Measurements from ENCODE around the gene IQCN.
"Not testable (repeated sequence)": the region's sequence is repeated elsewhere in the genome, so short reads cannot be mapped to it uniquely, and the experiment has no call there.

The IQCN gene

GRCh38 chr19:18224525-18225354, 49.5 kb downstream of the IQCN start:
- Mint-ChIP-seq H3K4me1 (peaks cover 20% of the 10 kb centered on the region), H3K9me3 (no peaks in the 10 kb centered on the region), H3K27ac (peak overlapping the region; percentile 19), H3K27me3 (peaks cover 44% of the 10 kb centered on the region), H3K36me3 (no peaks in the 10 kb centered on the region), H3K4me3 (peak overlapping the region; percentile 87)

- peak overlapping the region; percentile 87 for H3K4me3 Mint-ChIP-seq
- no peaks in the 10 kb centered on the region for H3K9me3 Mint-ChIP-seq
- H3K36me3 Mint-ChIP-seq = no peaks in the 10 kb centered on the region
- H3K27ac Mint-ChIP-seq = peak overlapping the region; percentile 19
- H3K27me3 Mint-ChIP-seq = peaks cover 40% of the 10 kb centered on the region
- peaks cover 20% of the 10 kb centered on the region for H3K4me1 Mint-ChIP-seq
These were observed 50.3 kb downstream of the IQCN start for GRCh38 chr19:18223860-18224524.

GRCh38 chr19:18221815-18222725, 52.2 kb downstream of the IQCN start:
- Mint-ChIP-seq H3K4me1 (peaks cover 20% of the 10 kb centered on the region), H3K27ac (no peak overlapping the region), H3K36me3 (no peaks in the 10 kb centered on the region), H3K9me3 (no peaks in the 10 kb centered on the region), H3K4me3 (no peak overlapping the region), H3K27me3 (peaks cover 31% of the 10 kb centered on the region)

- no peak overlapping the region for H3K4me3 Mint-ChIP-seq
- H3K27me3 Mint-ChIP-seq = peaks cover 22% of the 10 kb centered on the region
- H3K9me3 Mint-ChIP-seq = no peaks in the 10 kb centered on the region
- peaks cover 15% of the 10 kb centered on the region for H3K4me1 Mint-ChIP-seq
- H3K27ac Mint-ChIP-seq = no peak overlapping the region
- H3K36me3 Mint-ChIP-seq = no peaks in the 10 kb centered on the region
These were observed 53.5 kb downstream of the IQCN start for GRCh38 chr19:18220632-18221275.

- no peaks in the 10 kb centered on the region for H3K36me3 Mint-ChIP-seq
- no peaks in the 10 kb centered on the region for H3K9me3 Mint-ChIP-seq
- H3K4me1 Mint-ChIP-seq = peaks cover 9% of the 10 kb centered on the region
- H3K27ac Mint-ChIP-seq = peak overlapping the region; percentile 2
- no peak overlapping the region for H3K4me3 Mint-ChIP-seq
- H3K27me3 Mint-ChIP-seq = peaks cover 16% of the 10 kb centered on the region
These were observed 54.2 kb downstream of the IQCN start for GRCh38 chr19:18219911-18220631.

- no peaks in the 10 kb centered on the region for H3K4me1 Mint-ChIP-seq
- H3K27me3 Mint-ChIP-seq = peaks cover 8% of the 10 kb centered on the region
- no peak overlapping the region for H3K4me3 Mint-ChIP-seq
- no peaks in the 10 kb centered on the region for H3K9me3 Mint-ChIP-seq
- H3K27ac Mint-ChIP-seq = peak overlapping the region; percentile 21
- no peaks in the 10 kb centered on the region for H3K36me3 Mint-ChIP-seq
These were observed 55.7 kb downstream of the IQCN start for GRCh38 chr19:18218600-18218999.

GRCh38 chr19:18218159-18218558, 56.1 kb downstream of the IQCN start:
- H3K9me3 Mint-ChIP-seq = no peaks in the 10 kb centered on the region
- H3K36me3 Mint-ChIP-seq = no peaks in the 10 kb centered on the region
- H3K4me3 Mint-ChIP-seq = no peak overlapping the region
- H3K4me1 Mint-ChIP-seq = no peaks in the 10 kb centered on the region
- no peak overlapping the region for H3K27ac Mint-ChIP-seq
- H3K27me3 Mint-ChIP-seq = peaks cover 6% of the 10 kb centered on the region

GRCh38 chr19:18216789-18217188, 57.5 kb downstream of the IQCN start:
- H3K4me1 Mint-ChIP-seq = no peaks in the 10 kb centered on the region
- no peaks in the 10 kb centered on the region for H3K9me3 Mint-ChIP-seq
- no peak overlapping the region for H3K27ac Mint-ChIP-seq

GRCh38 chr19:18214779-18215433, 59.3 kb downstream of the IQCN start:
- H3K27ac Mint-ChIP-seq = no peak overlapping the region
- H3K36me3 Mint-ChIP-seq = no peaks in the 10 kb centered on the region
- no peaks in the 10 kb centered on the region for H3K9me3 Mint-ChIP-seq
- H3K4me3 Mint-ChIP-seq = no peak overlapping the region
- no peaks in the 10 kb centered on the region for H3K4me1 Mint-ChIP-seq
- H3K27me3 Mint-ChIP-seq = no peaks in the 10 kb centered on the region

More at GRCh38 chr19:18216789-18217188, 57.5 kb downstream of the IQCN start:
- Mint-ChIP-seq H3K36me3 (no peaks in the 10 kb centered on the region), H3K27me3 (peaks cover 2% of the 10 kb centered on the region), H3K4me3 (no peak overlapping the region)

GRCh38 chr19:18211683-18212082, 62.6 kb downstream of the IQCN start:
- no peaks in the 10 kb centered on the region for H3K4me1 Mint-ChIP-seq
- H3K9me3 Mint-ChIP-seq = no peaks in the 10 kb centered on the region
- H3K27ac Mint-ChIP-seq = no peak overlapping the region
- no peak overlapping the region for H3K4me3 Mint-ChIP-seq
- peaks cover 1% of the 10 kb centered on the region for H3K27me3 Mint-ChIP-seq
- H3K36me3 Mint-ChIP-seq = no peaks in the 10 kb centered on the region

GRCh38 chr19:18209912-18210311, 64.3 kb downstream of the IQCN start:
- not testable (repeated sequence) for H3K9me3 Mint-ChIP-seq, H3K36me3 Mint-ChIP-seq, H3K4me3 Mint-ChIP-seq, H3K27ac Mint-ChIP-seq, H3K4me1 Mint-ChIP-seq, H3K27me3 Mint-ChIP-seq

- H3K27ac Mint-ChIP-seq = no peak overlapping the region
- H3K4me3 Mint-ChIP-seq = no peak overlapping the region
- no peaks in the 10 kb centered on the region for H3K36me3 Mint-ChIP-seq
- no peaks in the 10 kb centered on the region for H3K9me3 Mint-ChIP-seq
- peaks cover 1% of the 10 kb centered on the region for H3K27me3 Mint-ChIP-seq
- peaks cover 5% of the 10 kb centered on the region for H3K4me1 Mint-ChIP-seq
These were observed 65.9 kb downstream of the IQCN start for GRCh38 chr19:18208098-18208951.

All from activated naive CD4-positive, alpha-beta T cell treated with anti-CD3 and anti-CD28 coated beads, Interleukin-2, amount 50 U/mL, for 24 hours (primary cell).